SK-N-SH (cell line): Measurements from ENCODE around the gene HRH1.

Source experiments
- GATA2 ChIP-seq: sonication (generic); formaldehyde crosslinking; IDR thresholded peaks from 2 replicates; pipeline ENCODE4 v1.5.0; 2020; ENCODE audit warnings: mild to moderate bottlenecking, missing genetic modification reagents
- MEF2A ChIP-seq: IDR thresholded peaks from 2 replicates; pipeline ENCODE4 v1.4.0; 2012; ENCODE audit warnings: low read depth, borderline replicate concordance
- POLR2AphosphoS5 ChIP-seq: IDR thresholded peaks from 2 replicates; pipeline ENCODE4 v1.6.1; 2012; ENCODE audit warnings: low read depth, low read length
- RFX5 ChIP-seq: IDR thresholded peaks from 2 replicates; pipeline ENCODE4 v1.6.1; 2012; ENCODE audit warnings: mild to moderate bottlenecking, improper control_type of control experiment, low read length
- SMC3 ChIP-seq: IDR thresholded peaks from 2 replicates; pipeline ENCODE4 v1.6.1; 2012; ENCODE audit warnings: low read depth, low read length, improper control_type of control experiment
- TCF12 ChIP-seq: IDR thresholded peaks from 2 replicates; pipeline ENCODE4 v1.4.0; 2012
- TF ChIP-seq, protein P1 (sequence below): fragments of 200-600 bp; sonication (generic); IDR thresholded peaks from 2 replicates; pipeline ENCODE4 v1.6.1; 2017; ENCODE audit warnings: antibody characterized with exemption, mild to moderate bottlenecking, moderate library complexity
- TF ChIP-seq, protein P2 (sequence below): IDR thresholded peaks from 2 replicates; pipeline ENCODE4; 2012
- TF ChIP-seq, protein P3 (sequence below): IDR thresholded peaks from 2 replicates; pipeline ENCODE4 v1.4.0; 2012; ENCODE audit warnings: low read depth

DNA sequence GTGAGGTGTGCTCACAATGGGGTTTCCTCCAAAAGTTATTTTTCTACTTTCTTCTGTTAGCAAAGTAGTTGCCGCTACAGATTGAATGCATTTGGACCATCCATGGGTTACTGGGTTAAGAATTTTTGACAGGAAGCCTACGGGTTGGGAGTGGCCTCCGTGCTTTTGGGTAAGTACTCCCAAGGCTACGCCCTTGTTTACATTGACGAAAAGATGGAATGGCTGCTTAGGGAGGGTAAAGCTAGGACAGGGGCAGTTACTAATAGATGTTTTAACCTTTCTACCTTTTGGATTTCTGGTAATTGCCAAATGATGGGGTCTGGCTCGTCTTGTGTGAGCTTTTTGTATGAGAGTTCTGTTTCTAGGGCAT, 97.5 kb downstream of the HRH1 start:
- TF ChIP-seq TCF12 (no peak), SMC3 (no peak), RFX5 (no peak), MEF2A (no peak), GATA2 (CRISPR knock-in tag) (no peak), POLR2AphosphoS5 (no peak)
- TF ChIP-seq, protein P1, sequence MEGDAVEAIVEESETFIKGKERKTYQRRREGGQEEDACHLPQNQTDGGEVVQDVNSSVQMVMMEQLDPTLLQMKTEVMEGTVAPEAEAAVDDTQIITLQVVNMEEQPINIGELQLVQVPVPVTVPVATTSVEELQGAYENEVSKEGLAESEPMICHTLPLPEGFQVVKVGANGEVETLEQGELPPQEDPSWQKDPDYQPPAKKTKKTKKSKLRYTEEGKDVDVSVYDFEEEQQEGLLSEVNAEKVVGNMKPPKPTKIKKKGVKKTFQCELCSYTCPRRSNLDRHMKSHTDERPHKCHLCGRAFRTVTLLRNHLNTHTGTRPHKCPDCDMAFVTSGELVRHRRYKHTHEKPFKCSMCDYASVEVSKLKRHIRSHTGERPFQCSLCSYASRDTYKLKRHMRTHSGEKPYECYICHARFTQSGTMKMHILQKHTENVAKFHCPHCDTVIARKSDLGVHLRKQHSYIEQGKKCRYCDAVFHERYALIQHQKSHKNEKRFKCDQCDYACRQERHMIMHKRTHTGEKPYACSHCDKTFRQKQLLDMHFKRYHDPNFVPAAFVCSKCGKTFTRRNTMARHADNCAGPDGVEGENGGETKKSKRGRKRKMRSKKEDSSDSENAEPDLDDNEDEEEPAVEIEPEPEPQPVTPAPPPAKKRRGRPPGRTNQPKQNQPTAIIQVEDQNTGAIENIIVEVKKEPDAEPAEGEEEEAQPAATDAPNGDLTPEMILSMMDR: no peak
- TF ChIP-seq, protein P2, sequence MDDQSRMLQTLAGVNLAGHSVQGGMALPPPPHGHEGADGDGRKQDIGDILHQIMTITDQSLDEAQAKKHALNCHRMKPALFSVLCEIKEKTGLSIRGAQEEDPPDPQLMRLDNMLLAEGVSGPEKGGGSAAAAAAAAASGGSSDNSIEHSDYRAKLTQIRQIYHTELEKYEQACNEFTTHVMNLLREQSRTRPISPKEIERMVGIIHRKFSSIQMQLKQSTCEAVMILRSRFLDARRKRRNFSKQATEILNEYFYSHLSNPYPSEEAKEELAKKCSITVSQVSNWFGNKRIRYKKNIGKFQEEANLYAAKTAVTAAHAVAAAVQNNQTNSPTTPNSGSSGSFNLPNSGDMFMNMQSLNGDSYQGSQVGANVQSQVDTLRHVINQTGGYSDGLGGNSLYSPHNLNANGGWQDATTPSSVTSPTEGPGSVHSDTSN: no peak
- TF ChIP-seq, protein P3, sequence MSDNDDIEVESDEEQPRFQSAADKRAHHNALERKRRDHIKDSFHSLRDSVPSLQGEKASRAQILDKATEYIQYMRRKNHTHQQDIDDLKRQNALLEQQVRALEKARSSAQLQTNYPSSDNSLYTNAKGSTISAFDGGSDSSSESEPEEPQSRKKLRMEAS: no peak
